B cell (primary cell): ENCODE measurements around the gene OR4D2. TPM values are rescaled to one million over a fixed set of nuclear protein-coding genes. Genes with fewer than 3 reads are reported as not detected.

Source experiments
- ATAC-seq: fragments of 200-7000 bp; cut with Tn5 transposase; one replicate; pipeline ENCODE4 v1.10.0; 2021; ENCODE audit warnings: low read depth, mild to moderate bottlenecking, moderate number of reproducible peaks, moderate library complexity
- CTCF ChIA-PET: fragments of 350-600 bp; sonication (Branson Sonifier 250); formaldehyde crosslinking; loops from one replicate; lab custom pipeline; 2021; ENCODE audit warnings: antibody characterized with exemption, inconsistent platforms; lab: Charles Lee
- POLR2A ChIA-PET: fragments of 350-600 bp; sonication (Branson Sonifier 250); formaldehyde crosslinking; loops from one replicate; lab custom pipeline; 2021; ENCODE audit warnings: antibody characterized with exemption; lab: Charles Lee
- DNase-seq: peaks from one replicate; pipeline ENCODE4 v3.0.0; 2013
- H2AFZ ChIP-seq: 2 replicates; pipeline ENCODE4 v1.6.1; 2012; ENCODE audit warnings: mild to moderate bottlenecking, low read depth, low read length; ENCODE audit not compliant: insufficient read depth, poor library complexity, severe bottlenecking
- H3K27ac ChIP-seq, 2 donors: 1 replicate in 1 of 2; 2 replicates in 1 of 2; pipeline ENCODE4 v1.5.1; 2012 to 2013; ENCODE audit warnings: low read length in 2 of 2, mild to moderate bottlenecking in 2 of 2, moderate library complexity in 1 of 2
- H3K27me3 ChIP-seq, 4 experiments: fragments of 200-600 bp in 1 of 4; sonication (generic) in 1 of 4; replicated peaks in 1 of 4; 1 replicate in 2 of 4; 2 replicates in 2 of 4; pipeline versions ENCODE4 v1.6.1 to v1.7.0; 2013 to 2016; ENCODE audit warnings: low read length in 3 of 4, mild to moderate bottlenecking in 2 of 4, mixed read lengths in 1 of 4, moderate library complexity in 1 of 4; ENCODE audit not compliant: insufficient read depth in 4 of 4, control insufficient read depth in 3 of 4; ENCODE audit errors: control extremely low read depth in 1 of 4
- H3K36me3 ChIP-seq, 2 experiments: replicated peaks in 1 of 2; 1 replicate in 1 of 2; 2 replicates in 1 of 2; pipeline versions ENCODE4 v1.6.1 to v1.7.1; 2013; ENCODE audit warnings: low read length in 1 of 2; ENCODE audit not compliant: insufficient read depth in 2 of 2, control insufficient read depth in 1 of 2; ENCODE audit errors: control extremely low read depth in 1 of 2, extremely low read depth in 1 of 2
- H3K4me1 ChIP-seq, 2 donors: fragments of 200-600 bp in 1 of 2; sonication (generic) in 1 of 2; 1 replicate in 1 of 2; 2 replicates in 1 of 2; pipeline versions ENCODE4 v1.5.1 to v1.6.1; 2013 to 2017; ENCODE audit warnings: low read length in 2 of 2; ENCODE audit not compliant: control insufficient read depth in 2 of 2, insufficient read depth in 2 of 2
- H3K4me2 ChIP-seq: replicated peaks from 2 replicates; pipeline ENCODE3; 2012; ENCODE audit warnings: mild to moderate bottlenecking, low read depth, low read length; ENCODE audit not compliant: poor library complexity, severe bottlenecking
- H3K4me3 ChIP-seq, 5 experiments: fragments of 200-600 bp in 1 of 5; sonication (generic) in 1 of 5; 1 replicate in 3 of 5; 2 replicates in 2 of 5; pipeline versions ENCODE4 v1.5.1 to v1.7.0; 2011 to 2016; ENCODE audit warnings: low read length in 4 of 5, mild to moderate bottlenecking in 4 of 5, low read depth in 2 of 5, control low read depth in 1 of 5, moderate library complexity in 1 of 5; ENCODE audit not compliant: insufficient read depth in 1 of 5; ENCODE audit errors: control extremely low read depth in 1 of 5, extremely low read depth in 1 of 5
- H3K79me2 ChIP-seq: fragments of 200-600 bp; sonication (generic); one replicate; pipeline ENCODE4 v1.6.0; 2016; ENCODE audit warnings: low read length; ENCODE audit not compliant: control insufficient read depth, insufficient read depth
- H3K9ac ChIP-seq: fragments of 200-600 bp; sonication (generic); 2 replicates; pipeline ENCODE4 v1.6.1; 2017; ENCODE audit warnings: mild to moderate bottlenecking, low read length, moderate library complexity
- H3K9me3 ChIP-seq, 3 donors: one replicate each; pipeline versions ENCODE4 v1.6.1 to v1.7.1; 2013; ENCODE audit warnings: low read length in 2 of 3; ENCODE audit not compliant: control insufficient read depth in 2 of 3, insufficient read depth in 1 of 3; ENCODE audit errors: control extremely low read depth in 1 of 3
- H4K20me1 ChIP-seq: 2 replicates; pipeline ENCODE4 v1.6.0; 2012; ENCODE audit warnings: mild to moderate bottlenecking, low read length; ENCODE audit not compliant: insufficient read depth, control insufficient read depth, poor library complexity, severe bottlenecking
- H3K27ac Mint-ChIP-seq: one replicate; pipeline ENCODE4 v1.8.0; 2021; ENCODE audit warnings: mixed read lengths
- H3K27me3 Mint-ChIP-seq: one replicate; pipeline ENCODE4 v1.8.0; 2021; ENCODE audit warnings: mixed read lengths
- H3K4me1 Mint-ChIP-seq: one replicate; pipeline ENCODE4 v1.8.0; 2021; ENCODE audit warnings: mixed read lengths
- H3K4me3 Mint-ChIP-seq: one replicate; pipeline ENCODE4 v1.8.0; 2021; ENCODE audit warnings: mixed read lengths
- H3K9me3 Mint-ChIP-seq: one replicate; pipeline ENCODE4 v1.8.0; 2022; ENCODE audit warnings: mixed read lengths; ENCODE audit not compliant: insufficient read depth
- EZH2 ChIP-seq: IDR thresholded peaks from 2 replicates; pipeline ENCODE4 v1.6.1; 2012; ENCODE audit warnings: borderline replicate concordance, low read depth, mild to moderate bottlenecking, moderate library complexity, low read length; ENCODE audit not compliant: insufficient read depth, poor library complexity, severe bottlenecking
- WGBS: methylation state at CpG from one replicate; pipeline ENCODE4 v1.1.5; 2013; ENCODE audit warnings: missing lambda C conversion rate; ENCODE audit not compliant: insufficient coverage; 5-methylcytosine and 5-hydroxymethylcytosine counted together
- intact Hi-C: fragments of 100-400 bp; cut with micrococcal nuclease; formaldehyde crosslinking; loops from one replicate; pipeline ENCODE4 v1.10.0; 2022
- polyA plus RNA-seq: library from polyadenylated mRNA; depleted of rRNA; stranded (reverse); fragments of >200 nt; gene quantifications from 2 replicates; pipeline ENCODE4 v1.2.3, GENCODE V29; 2012
- total RNA-seq, 2 donors: library from RNA; stranded (reverse); fragments of 120-200 nt in 1 of 2; gene quantifications; 1 replicate in 1 of 2; 2 replicates in 1 of 2; pipeline versions ENCODE4 v1.2.3 to v1.2.4, GENCODE V29; 2013 to 2022
- TF ChIP-seq, protein P1 (sequence below): fragments of 200-600 bp; IDR thresholded peaks from one replicate; pipeline ENCODE4 v1.8.0; 2022; ENCODE audit warnings: antibody characterized with exemption, mild to moderate bottlenecking

The OR4D2 gene
- total and polyA plus RNA-seq, 2 donors (not counting 1 experiment from before 2014, with no cell fraction given): not detected

- H3K27ac Mint-ChIP-seq: no peak overlapping the region
- Histone ChIP-seq H3K4me3 (no peak overlapping the region), H3K79me2 (no peaks in the 10 kb centered on the region), H3K4me1 (no peaks in the 10 kb centered on the region), H2AFZ (no peak overlapping the region), H3K9ac (no peak overlapping the region), H4K20me1 (no peaks in the 10 kb centered on the region), H3K27ac (no peak overlapping the region), H3K4me2 (no peak overlapping the region), H3K27me3 (no peaks in the 10 kb centered on the region), H3K36me3 (peaks cover 0 to 6% of the 10 kb centered on the region in 2 experiments), H3K9me3 (no peaks in the 10 kb centered on the region)
- H3K4me1 Mint-ChIP-seq: no peaks in the 10 kb centered on the region
- ChIA-PET POLR2A (no interaction called here), CTCF (interaction anchor here (0.9 kb wide), 1 partner anchor 227 kb away, joined by 3 read pairs; no protein-coding TSS in a partner anchor)
- 100% methylated on average over 1 of the region's 5 CpGs for WGBS
- H3K4me3 Mint-ChIP-seq: no peak overlapping the region
- ATAC-seq (no peak), DNase-seq (no peak)
- intact Hi-C loops: no loop called here
- TF ChIP-seq, protein P1, sequence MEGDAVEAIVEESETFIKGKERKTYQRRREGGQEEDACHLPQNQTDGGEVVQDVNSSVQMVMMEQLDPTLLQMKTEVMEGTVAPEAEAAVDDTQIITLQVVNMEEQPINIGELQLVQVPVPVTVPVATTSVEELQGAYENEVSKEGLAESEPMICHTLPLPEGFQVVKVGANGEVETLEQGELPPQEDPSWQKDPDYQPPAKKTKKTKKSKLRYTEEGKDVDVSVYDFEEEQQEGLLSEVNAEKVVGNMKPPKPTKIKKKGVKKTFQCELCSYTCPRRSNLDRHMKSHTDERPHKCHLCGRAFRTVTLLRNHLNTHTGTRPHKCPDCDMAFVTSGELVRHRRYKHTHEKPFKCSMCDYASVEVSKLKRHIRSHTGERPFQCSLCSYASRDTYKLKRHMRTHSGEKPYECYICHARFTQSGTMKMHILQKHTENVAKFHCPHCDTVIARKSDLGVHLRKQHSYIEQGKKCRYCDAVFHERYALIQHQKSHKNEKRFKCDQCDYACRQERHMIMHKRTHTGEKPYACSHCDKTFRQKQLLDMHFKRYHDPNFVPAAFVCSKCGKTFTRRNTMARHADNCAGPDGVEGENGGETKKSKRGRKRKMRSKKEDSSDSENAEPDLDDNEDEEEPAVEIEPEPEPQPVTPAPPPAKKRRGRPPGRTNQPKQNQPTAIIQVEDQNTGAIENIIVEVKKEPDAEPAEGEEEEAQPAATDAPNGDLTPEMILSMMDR: no peak
- no peak for TF ChIP-seq EZH2
- no peaks in the 10 kb centered on the region for H3K27me3 Mint-ChIP-seq
- no peaks in the 10 kb centered on the region for H3K9me3 Mint-ChIP-seq
These were observed 41.6 kb downstream of the OR4D2 start for GRCh38 chr17:58208344-58208743.

- Histone ChIP-seq H3K9me3 (no peaks in the 10 kb centered on the region), H3K4me1 (no peaks in the 10 kb centered on the region), H3K36me3 (peaks cover 0 to 6% of the 10 kb centered on the region in 2 experiments), H4K20me1 (no peaks in the 10 kb centered on the region), H3K9ac (no peak overlapping the region), H3K27ac (no peak overlapping the region), H3K4me3 (no peak overlapping the region), H3K27me3 (no peaks in the 10 kb centered on the region), H3K79me2 (no peaks in the 10 kb centered on the region), H3K4me2 (no peak overlapping the region), H2AFZ (no peak overlapping the region)
- Mint-ChIP-seq H3K9me3 (no peaks in the 10 kb centered on the region), H3K27me3 (no peaks in the 10 kb centered on the region), H3K4me1 (peaks cover 1% of the 10 kb centered on the region), H3K27ac (no peak overlapping the region), H3K4me3 (no peak overlapping the region)
- ChIA-PET POLR2A (interaction anchor here (0.7 kb wide), 2 partner anchors 137 to 1355 kb away, joined by 4 read pairs; no protein-coding TSS in a partner anchor), CTCF (interaction anchor here (0.8 to 2.8 kb wide), 4 partner anchors 9 to 39 kb away, joined by 4 to 17 read pairs (median 9); no protein-coding TSS in a partner anchor)
- intact Hi-C loops: loop anchor here (10.0 kb wide), 1 partner anchor 356 kb away; the partner anchor contains the start of gene MRPS23
- TF ChIP-seq, protein P1: no peak
- TF ChIP-seq EZH2: no peak
- DNase-seq (no peak), ATAC-seq (no peak)
- WGBS: no CpG with 5 or more reads among the region's 5 CpGs
These were observed 44.1 kb downstream of the OR4D2 start for GRCh38 chr17:58210922-58211321.
